IgD-negative memory B cell (primary cell): ENCODE measurements around the gene CNDP1. TPM values are rescaled to one million over a fixed set of nuclear protein-coding genes. Genes with fewer than 3 reads are reported as not detected.

Experiments used
- H3K27ac Mint-ChIP-seq, 3 donors: one replicate each; pipeline ENCODE4 v1.8.0; 2020 to 2022; ENCODE audit warnings: mild to moderate bottlenecking in 3 of 3, mixed read lengths in 3 of 3, moderate library complexity in 1 of 3
- H3K27me3 Mint-ChIP-seq: one replicate; pipeline ENCODE4 v1.8.0; 2021; ENCODE audit warnings: mixed read lengths
- H3K36me3 Mint-ChIP-seq: one replicate; pipeline ENCODE4 v1.8.0; 2020; ENCODE audit warnings: mild to moderate bottlenecking, mixed read lengths
- H3K4me1 Mint-ChIP-seq, 3 donors: one replicate each; pipeline ENCODE4 v1.8.0; 2020 to 2022; ENCODE audit warnings: mixed read lengths in 3 of 3, mild to moderate bottlenecking in 1 of 3
- H3K4me3 Mint-ChIP-seq, 4 donors: one replicate each; pipeline ENCODE4 v1.8.0; 2020 to 2022; ENCODE audit warnings: mild to moderate bottlenecking in 4 of 4, mixed read lengths in 4 of 4, moderate library complexity in 3 of 4
- H3K9me3 Mint-ChIP-seq, 3 donors: one replicate each; pipeline ENCODE4 v1.8.0; 2020 to 2021; ENCODE audit warnings: mixed read lengths in 3 of 3, mild to moderate bottlenecking in 1 of 3
- polyA plus RNA-seq: library from polyadenylated mRNA; unstranded; fragments of 300-500 nt; fragmentation: Illumina TruSeq; gene quantifications from one replicate; pipeline ENCODE4 v1.2.3, GENCODE V29; 2021

Gene CNDP1
- polyA plus RNA-seq, 1 donor from 2014 or later = not detected

DNA sequence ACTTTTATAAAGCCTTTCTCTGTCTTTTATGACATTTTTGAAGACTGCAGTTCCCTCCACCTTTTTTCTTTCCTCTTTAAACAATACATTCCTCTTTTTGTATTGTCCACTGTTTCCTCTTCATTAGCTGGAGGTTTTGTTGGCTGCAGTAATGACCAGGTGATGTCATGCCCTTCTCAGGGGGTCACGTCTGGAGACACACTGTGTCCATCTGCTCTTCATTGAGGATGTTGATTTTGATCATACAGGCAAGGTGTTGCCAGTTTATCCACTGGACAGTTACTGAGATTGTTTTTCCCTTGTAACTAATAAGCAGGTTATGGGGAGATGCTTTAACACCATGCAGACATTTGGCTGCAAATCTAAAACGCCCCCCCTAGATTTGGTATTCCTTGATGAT is 83.2 kb downstream of the CNDP1 start:
- Mint-ChIP-seq H3K9me3 (no peaks in the 10 kb centered on the region), H3K4me3 (no peak overlapping the region), H3K36me3 (peaks cover 7% of the 10 kb centered on the region), H3K27me3 (no peaks in the 10 kb centered on the region), H3K27ac (no peak overlapping the region), H3K4me1 (peaks cover 2 to 11% (median 9%) of the 10 kb centered on the region in 3 donors)

- no peaks in the 10 kb centered on the region for H3K9me3 Mint-ChIP-seq
- peaks cover 0 to 9% (median 3%) of the 10 kb centered on the region in 3 donors for H3K4me1 Mint-ChIP-seq
- H3K36me3 Mint-ChIP-seq = no peaks in the 10 kb centered on the region
- no peaks in the 10 kb centered on the region for H3K27me3 Mint-ChIP-seq
- no peak overlapping the region for H3K27ac Mint-ChIP-seq
- H3K4me3 Mint-ChIP-seq = no peak overlapping the region
These were observed 87.8 kb downstream of the CNDP1 start for GRCh38 chr18:74622072-74622471.

DNA sequence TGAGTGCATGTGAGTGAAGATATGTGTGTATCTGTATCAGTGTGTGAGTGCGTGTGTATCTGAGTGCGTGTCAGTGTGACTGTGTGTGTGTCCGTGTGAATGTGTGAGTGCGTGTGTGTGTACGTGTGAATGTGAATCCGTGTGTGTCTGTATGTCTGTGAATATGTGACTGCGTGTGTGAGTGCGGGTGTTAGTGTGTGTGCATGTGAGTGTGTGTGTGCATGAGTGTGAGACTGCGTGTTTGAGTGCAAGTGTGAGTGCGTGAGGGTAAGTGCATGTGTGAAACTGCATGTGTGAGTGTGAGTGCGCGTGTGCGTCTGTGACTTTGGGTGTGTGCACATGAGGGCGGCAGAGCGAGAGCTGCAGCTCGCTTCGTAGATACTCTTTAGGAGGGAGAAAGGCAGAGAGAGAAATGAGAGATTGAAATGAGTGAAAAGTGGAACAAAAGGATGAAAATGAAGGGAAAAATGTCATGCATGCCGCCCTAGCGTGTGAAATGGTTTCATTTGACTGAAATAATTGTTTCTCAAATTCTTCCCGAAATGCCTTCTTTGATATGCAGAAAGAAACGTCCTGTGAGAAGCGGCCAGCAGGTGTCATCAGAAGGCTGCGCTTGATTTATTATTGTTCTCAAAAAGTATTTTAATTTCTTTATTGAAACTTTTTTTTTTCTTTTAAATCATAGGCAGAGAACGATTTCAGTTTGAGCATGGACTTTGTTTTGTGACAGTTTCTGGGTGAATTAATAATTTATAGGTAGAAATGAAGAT is 88.9 kb downstream of the CNDP1 start:
- Mint-ChIP-seq H3K4me1 (peaks cover 0 to 9% (median 3%) of the 10 kb centered on the region in 3 donors), H3K9me3 (no peaks in the 10 kb centered on the region), H3K36me3 (no peaks in the 10 kb centered on the region), H3K4me3 (no peak overlapping the region), H3K27ac (no peak overlapping the region), H3K27me3 (no peaks in the 10 kb centered on the region)

- Mint-ChIP-seq H3K36me3 (no peaks in the 10 kb centered on the region), H3K9me3 (no peaks in the 10 kb centered on the region), H3K27me3 (no peaks in the 10 kb centered on the region), H3K4me1 (peaks cover 0 to 12% (median 3%) of the 10 kb centered on the region in 3 donors), H3K4me3 (no peak overlapping the region), H3K27ac (no peak overlapping the region)
These were observed 90.2 kb downstream of the CNDP1 start for GRCh38 chr18:74624466-74624865.

- Mint-ChIP-seq H3K27me3 (no peaks in the 10 kb centered on the region), H3K4me1 (peaks cover 0 to 12% (median 3%) of the 10 kb centered on the region in 3 donors), H3K9me3 (no peaks in the 10 kb centered on the region), H3K4me3 (no peak overlapping the region), H3K36me3 (no peaks in the 10 kb centered on the region), H3K27ac (no peak overlapping the region)
These were observed 90.9 kb downstream of the CNDP1 start for GRCh38 chr18:74625157-74625556.

GRCh38 chr18:74626049-74626874 is 92.0 kb downstream of the CNDP1 start:
- Mint-ChIP-seq H3K4me3 (no peak overlapping the region), H3K4me1 (peaks cover 0 to 12% (median 3%) of the 10 kb centered on the region in 3 donors), H3K9me3 (no peaks in the 10 kb centered on the region), H3K27ac (no peak overlapping the region), H3K27me3 (no peaks in the 10 kb centered on the region), H3K36me3 (no peaks in the 10 kb centered on the region)

GRCh38 chr18:74630804-74631203 is 96.5 kb downstream of the CNDP1 start:
- Mint-ChIP-seq H3K4me3 (no peak overlapping the region), H3K36me3 (peaks cover 20% of the 10 kb centered on the region), H3K27me3 (no peaks in the 10 kb centered on the region), H3K27ac (no peak overlapping the region), H3K9me3 (no peaks in the 10 kb centered on the region), H3K4me1 (peaks cover 4 to 7% (median 6%) of the 10 kb centered on the region in 3 donors)

- Mint-ChIP-seq H3K4me1 (peaks cover 4 to 5% (median 4%) of the 10 kb centered on the region in 3 donors), H3K4me3 (no peak overlapping the region), H3K27ac (no peak overlapping the region), H3K27me3 (no peaks in the 10 kb centered on the region), H3K36me3 (peaks cover 20% of the 10 kb centered on the region), H3K9me3 (no peaks in the 10 kb centered on the region)
These were observed 96.9 kb downstream of the CNDP1 start for GRCh38 chr18:74631212-74631611.

- H3K27ac Mint-ChIP-seq = peak overlapping the region in 2 of 3 donors; percentile 10 to 33
- H3K4me3 Mint-ChIP-seq = no peak overlapping the region
- H3K27me3 Mint-ChIP-seq = no peaks in the 10 kb centered on the region
- peaks cover 20% of the 10 kb centered on the region for H3K36me3 Mint-ChIP-seq
- H3K9me3 Mint-ChIP-seq = no peaks in the 10 kb centered on the region
- H3K4me1 Mint-ChIP-seq = peaks cover 4 to 5% (median 4%) of the 10 kb centered on the region in 3 donors
These were observed 97.5 kb downstream of the CNDP1 start for GRCh38 chr18:74631623-74632350.

GRCh38 chr18:74632351-74632679 is 98.0 kb downstream of the CNDP1 start:
- H3K4me3 Mint-ChIP-seq = no peak overlapping the region
- H3K27ac Mint-ChIP-seq = peak overlapping the region in 1 of 3 donors; percentile 45
- peaks cover 20% of the 10 kb centered on the region for H3K36me3 Mint-ChIP-seq
- no peaks in the 10 kb centered on the region for H3K27me3 Mint-ChIP-seq
- H3K4me1 Mint-ChIP-seq = peaks cover 4 to 5% (median 4%) of the 10 kb centered on the region in 3 donors
- H3K9me3 Mint-ChIP-seq = no peaks in the 10 kb centered on the region

DNA sequence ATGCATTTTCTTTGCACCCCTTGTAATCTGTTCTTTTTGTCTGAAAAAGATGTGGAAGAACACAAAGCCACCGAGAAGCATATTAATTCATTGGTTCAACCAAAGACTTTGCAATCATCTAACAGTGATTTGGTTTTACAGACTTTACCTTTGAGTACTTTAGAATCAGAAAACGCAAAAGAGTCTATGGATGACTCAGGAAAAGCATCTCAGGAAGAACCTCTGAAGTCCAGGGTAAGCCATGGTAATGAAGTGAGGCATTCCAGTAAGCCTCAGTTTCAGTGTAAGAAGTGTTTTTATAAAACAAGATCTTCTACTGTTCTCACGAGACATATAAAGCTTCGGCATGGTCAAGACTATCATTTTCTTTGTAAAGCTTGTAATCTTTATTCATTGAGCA is 98.6 kb downstream of the CNDP1 start:
- Mint-ChIP-seq H3K27me3 (no peaks in the 10 kb centered on the region), H3K9me3 (no peaks in the 10 kb centered on the region), H3K27ac (peak overlapping the region in 1 of 3 donors; percentile 45), H3K4me1 (peaks cover 4 to 5% (median 4%) of the 10 kb centered on the region in 3 donors), H3K36me3 (peaks cover 20% of the 10 kb centered on the region), H3K4me3 (no peak overlapping the region)

DNA sequence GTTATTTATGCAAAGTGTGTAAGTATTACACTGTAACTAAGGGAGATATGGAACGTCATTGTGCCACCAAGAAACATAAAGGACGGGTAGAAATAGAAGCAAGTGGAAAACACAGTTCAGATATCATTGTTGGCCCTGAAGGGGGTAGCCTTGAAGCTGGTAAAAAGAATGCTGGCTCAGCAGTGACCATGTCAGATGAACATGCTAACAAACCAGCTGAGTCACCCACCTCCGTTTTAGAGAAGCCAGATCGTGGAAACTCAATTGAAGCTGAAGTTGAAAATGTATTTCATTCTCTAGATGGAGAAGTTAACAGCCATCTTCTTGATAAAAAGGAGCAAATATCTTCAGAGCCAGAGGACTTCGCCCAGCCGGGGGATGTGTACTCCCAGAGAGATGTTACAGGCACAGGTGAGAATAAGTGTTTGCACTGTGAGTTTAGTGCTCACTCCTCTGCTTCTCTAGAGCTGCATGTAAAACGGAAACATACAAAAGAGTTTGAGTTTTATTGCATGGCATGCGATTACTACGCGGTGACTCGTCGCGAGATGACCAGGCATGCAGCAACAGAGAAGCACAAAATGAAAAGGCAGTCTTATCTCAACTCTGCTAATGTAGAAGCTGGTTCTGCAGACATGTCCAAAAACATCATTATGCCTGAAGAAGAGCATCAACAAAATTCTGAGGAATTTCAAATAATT is 99.5 kb downstream of the CNDP1 start:
- H3K27ac Mint-ChIP-seq = peak overlapping the region in 1 of 3 donors; percentile 45
- H3K27me3 Mint-ChIP-seq = no peaks in the 10 kb centered on the region
- H3K4me3 Mint-ChIP-seq = no peak overlapping the region
- H3K4me1 Mint-ChIP-seq = peaks cover 2 to 5% (median 4%) of the 10 kb centered on the region in 3 donors
- peaks cover 20% of the 10 kb centered on the region for H3K36me3 Mint-ChIP-seq
- H3K9me3 Mint-ChIP-seq = no peaks in the 10 kb centered on the region

DNA sequence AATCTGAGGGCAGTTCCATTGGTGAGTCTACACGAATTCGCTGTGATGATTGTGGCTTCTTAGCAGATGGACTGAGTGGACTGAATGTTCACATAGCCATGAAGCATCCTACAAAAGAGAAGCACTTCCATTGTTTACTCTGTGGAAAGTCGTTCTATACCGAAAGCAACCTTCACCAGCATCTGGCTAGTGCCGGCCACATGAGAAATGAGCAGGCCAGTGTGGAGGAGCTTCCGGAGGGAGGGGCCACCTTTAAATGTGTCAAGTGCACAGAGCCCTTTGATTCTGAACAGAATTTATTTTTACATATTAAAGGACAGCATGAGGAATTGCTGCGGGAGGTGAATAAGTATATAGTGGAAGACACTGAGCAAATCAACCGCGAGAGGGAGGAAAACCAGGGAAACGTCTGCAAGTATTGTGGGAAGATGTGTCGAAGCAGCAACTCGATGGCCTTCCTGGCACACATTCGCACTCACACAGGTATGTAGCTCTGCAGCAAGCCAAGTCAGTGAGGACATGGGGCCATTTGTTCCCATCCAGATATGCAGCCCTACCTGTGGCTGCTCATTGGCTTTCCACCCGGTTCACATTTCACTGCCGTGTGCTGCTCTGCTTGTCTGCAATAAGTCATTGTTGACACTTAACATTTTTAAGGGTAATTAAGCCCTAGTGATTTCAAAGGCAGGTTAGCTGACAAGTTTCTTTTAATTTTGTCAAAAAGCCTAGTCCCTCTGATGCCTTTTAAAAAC is 101.1 kb downstream of the CNDP1 start:
- no peak overlapping the region for H3K4me3 Mint-ChIP-seq
- no peaks in the 10 kb centered on the region for H3K9me3 Mint-ChIP-seq
- H3K4me1 Mint-ChIP-seq = peaks cover 0 to 5% (median 4%) of the 10 kb centered on the region in 3 donors
- peaks cover 20% of the 10 kb centered on the region for H3K36me3 Mint-ChIP-seq
- H3K27me3 Mint-ChIP-seq = no peaks in the 10 kb centered on the region
- H3K27ac Mint-ChIP-seq = no peak overlapping the region
